HG03457 (cell line): ENCODE data around the gene PPAN.

Experiments
- ATAC-seq: cut with Tn5 transposase; IDR thresholded peaks from one replicate; pipeline ENCODE4 v1.9.1; 2021; ENCODE audit warnings: moderate number of reproducible peaks; ENCODE audit not compliant: unreplicated experiment

PPAN gene

DNA sequence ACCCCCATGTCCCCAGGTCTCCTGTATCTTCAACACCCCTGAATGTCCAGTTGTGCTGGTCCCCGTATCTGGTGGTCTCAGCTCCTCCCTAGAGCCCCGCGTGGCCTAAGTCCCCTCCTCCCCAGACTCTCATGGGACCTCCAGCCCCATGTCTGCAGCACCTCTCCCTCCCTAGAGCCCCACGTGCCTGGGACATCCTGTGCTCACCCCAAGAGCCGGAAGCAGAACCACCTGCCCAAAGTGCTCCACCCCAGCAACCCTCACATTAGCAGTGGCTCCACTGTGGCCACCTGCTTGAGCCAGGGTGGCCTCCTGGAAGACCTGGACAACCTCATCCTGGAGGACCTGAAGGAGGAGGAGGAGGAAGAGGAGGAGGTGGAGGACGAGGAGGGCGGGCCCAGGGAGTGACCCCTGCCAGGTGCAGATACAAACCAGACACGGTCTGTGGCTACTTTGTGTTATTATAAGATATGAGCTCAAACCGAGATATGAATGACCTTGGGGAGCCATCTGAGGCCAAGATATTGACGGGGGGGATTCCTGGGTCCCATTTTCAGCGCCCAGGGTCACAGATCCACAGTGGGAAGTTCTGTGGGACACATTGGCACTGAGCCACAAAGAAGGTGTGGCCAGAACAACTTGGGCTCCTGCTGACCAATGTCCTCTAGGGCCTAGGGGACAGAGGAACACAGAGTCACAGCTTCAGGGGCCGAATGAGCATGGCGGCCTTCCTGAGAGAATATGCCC lies 14.1 kb upstream of the PPAN start:
- no peak for ATAC-seq

DNA sequence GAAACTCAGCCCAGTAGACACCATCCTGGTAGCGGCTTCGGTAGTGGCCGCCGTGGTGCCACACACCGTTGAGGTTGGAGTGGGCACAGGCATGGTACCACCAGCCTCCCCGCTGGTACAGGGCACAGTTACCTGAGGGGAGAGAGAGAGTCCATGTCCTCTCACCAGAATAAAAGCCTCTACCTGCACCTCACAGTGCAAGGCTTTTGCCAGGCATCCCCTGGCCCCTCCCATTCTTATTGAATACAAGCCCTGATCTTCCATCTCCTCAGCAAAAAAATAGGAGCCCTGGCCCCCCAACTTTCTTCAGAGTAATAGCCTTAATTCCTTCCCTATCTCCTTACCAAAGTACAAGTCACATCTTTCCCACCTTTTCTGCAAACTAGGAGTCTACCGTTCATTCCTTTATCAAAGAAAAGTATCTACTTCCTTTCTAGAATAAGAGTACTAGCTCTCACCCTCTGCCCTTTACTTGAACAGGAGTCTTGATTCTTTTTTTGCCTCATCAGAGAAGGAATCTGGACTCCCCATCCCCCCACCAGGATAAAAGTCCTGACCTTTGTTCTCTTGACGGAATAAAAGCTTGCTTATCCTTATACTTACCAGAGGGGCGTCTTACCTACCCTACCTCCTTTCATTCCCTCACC lies 13.4 kb upstream of the PPAN start:
- no peak for ATAC-seq

DNA sequence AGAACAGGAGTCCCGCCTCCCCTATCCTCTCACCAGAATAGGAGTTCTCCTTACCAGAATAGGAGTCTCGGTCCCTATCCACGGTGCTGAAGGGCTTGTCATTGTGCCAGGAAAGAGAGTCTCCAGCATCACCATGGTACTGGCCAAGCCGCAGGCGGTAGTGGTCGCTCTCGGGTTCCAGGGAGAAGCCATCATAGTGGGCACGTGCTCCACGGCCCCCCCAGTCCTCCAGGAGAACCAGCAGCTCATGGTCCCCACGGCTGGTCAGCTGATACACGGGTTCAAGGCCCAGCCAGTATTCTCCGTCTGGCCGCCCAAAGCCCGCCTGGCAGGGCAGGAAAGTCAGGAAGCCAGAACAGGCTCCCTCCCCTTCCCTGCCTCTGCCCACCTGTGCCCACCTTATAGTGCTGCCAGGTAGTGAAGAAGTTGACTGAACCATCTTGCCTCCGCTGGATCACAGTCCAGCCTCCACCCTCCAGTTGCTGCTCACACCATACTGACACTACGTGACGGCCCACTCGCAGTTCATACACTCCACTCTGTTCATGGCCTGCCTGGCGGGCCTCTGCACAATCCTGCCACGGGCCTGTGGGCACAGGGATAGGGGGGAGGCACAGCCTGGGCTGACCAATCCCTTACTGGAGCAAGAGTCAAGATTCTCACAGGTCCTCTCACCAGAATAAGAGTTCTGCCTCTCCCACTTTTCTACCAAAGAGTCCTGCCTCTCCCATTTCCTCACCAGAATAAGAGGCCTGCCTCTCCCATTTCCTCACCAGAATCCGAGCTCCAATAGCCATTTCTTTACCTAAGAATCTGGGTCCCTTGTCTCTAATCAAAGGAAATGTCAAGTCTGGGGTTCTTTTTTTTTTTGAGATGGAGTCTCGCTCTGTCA lies 12.6 kb upstream of the PPAN start:
- ATAC-seq: no peak

DNA sequence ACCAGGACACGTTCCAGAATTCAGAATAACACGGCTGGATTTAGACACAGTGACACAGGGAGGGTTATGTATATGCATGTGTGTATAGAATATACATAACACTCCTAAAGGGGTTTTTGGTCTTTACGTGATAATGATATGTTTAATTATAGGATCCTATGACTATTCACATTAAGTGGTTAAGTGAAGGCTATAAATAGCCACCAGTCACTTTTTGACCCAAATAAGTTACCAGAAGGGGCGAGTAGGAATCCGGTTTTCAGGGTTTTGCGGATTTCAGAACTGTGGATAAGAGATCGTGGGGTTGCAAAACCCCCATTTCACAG lies 10.6 kb upstream of the PPAN start:
- ATAC-seq: no peak

DNA sequence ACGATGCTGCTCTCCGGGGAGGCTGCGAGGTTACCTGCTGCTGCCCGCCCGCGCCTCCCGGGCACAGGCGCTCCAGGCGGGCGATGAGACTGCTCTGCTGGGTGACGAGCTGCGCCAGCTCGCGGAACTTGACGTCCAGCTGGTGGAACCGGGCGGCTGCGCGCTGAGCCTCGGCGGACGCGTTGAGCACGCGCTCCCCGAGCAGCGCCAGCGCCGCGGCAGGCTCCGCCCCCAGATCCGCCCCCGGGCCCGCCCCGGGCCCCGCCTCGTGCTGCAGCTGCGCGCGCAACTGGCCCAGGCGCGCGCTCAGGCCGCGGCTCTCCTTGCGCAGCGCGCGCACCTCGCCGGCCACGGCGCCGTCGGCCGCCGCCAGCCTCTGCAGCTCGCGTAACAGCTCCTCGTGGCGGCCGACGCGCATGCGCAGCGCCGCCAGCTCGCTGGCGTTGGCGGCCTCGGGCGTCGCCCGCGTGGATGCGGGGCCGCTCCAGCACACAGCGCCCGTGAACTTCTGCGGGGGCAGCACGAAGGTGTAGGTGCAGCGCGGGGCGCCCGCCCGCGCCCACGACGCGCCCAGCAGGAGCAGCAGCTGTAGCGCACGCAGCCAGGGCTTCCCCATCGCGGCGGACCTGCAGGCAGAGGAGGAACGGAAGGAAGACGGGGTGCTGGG lies 10.1 kb upstream of the PPAN start:
- ATAC-seq: peak; percentile 39

DNA sequence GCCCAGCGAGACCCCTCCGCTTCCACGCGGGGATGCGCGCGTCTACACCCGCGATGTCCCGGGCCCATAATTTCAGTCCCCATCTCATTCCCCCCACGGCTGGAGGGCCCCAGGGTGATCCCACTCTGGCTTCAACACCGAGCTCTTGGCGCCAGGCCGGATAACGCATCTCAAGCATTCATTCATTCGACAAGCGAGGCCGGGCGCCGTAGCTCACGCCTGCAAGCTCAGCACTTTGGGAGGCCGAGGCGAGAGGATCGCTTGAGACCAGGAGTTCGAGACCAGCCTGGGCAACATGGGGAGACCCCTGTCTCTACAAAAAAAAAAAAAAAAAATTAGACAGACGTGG lies 9.6 kb upstream of the PPAN start:
- ATAC-seq: no peak

DNA sequence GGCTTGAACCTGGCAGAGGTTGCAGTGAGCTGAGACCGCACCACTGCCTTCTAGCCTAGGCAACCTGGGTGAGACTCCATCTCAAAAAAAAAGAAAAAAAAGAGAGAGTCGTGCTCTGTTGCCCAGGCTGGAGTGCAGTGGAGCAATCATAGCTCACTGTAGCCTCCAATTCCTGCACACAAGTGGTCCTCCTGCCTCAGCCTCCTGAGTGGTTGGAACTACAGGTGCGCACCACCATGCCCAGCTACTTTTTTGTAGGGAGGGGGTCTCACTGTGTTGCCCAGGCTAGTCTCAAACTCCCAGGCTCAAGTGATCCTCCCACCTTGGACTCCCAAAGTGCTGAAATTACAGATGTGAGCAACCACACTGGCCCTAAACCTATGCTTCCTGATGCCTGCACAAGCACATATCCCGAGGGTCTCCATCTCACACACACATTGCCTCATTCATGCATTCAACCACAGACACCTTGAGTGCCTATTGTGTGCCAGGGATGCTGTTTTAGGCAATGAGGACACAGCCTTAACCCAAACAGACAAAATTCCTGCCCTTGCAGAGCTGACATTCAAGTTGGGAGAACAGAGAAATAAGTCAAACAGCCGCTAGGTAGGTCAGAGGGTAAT lies 5.9 kb upstream of the PPAN start:
- ATAC-seq: no peak

DNA sequence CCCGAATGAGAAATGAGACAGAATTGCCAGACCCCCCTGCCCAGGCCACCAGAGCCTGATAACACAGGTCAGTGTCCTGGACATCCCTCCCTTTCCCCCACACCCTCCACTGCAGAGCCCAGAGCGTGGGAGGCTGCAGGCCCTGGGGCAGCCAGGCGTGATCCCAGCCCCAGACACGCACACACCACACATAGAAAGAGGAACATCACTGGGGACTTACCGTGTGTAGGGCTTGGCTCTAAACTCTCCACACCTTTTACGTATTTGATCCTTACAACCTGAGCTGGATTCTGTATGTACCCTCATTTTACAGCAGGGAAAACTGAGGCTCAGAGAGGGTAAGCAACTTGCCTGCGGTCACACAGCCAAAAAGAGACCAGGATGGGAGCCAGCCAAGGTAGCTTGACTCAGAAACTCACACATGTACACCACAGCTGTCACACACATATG lies 3.4 kb upstream of the PPAN start:
- no peak for ATAC-seq

DNA sequence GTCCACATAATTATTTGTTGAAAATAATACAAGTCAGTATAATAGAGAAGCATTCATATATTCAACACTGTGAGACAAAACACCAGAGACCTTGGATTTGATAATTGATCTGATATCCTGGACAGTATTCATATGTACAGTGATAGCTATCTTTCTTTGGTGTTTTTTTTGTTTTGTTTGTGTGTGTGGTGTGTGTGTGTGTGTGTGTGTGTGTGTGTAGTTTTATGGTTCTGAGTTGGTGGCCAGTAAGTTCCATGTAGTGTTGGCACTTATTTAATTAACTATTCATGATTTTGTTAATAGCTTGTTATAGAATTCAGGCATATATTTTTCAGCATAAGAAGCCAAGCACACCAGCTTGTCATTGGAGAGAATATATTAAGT lies 2.0 kb upstream of the PPAN start:
- ATAC-seq: no peak

DNA sequence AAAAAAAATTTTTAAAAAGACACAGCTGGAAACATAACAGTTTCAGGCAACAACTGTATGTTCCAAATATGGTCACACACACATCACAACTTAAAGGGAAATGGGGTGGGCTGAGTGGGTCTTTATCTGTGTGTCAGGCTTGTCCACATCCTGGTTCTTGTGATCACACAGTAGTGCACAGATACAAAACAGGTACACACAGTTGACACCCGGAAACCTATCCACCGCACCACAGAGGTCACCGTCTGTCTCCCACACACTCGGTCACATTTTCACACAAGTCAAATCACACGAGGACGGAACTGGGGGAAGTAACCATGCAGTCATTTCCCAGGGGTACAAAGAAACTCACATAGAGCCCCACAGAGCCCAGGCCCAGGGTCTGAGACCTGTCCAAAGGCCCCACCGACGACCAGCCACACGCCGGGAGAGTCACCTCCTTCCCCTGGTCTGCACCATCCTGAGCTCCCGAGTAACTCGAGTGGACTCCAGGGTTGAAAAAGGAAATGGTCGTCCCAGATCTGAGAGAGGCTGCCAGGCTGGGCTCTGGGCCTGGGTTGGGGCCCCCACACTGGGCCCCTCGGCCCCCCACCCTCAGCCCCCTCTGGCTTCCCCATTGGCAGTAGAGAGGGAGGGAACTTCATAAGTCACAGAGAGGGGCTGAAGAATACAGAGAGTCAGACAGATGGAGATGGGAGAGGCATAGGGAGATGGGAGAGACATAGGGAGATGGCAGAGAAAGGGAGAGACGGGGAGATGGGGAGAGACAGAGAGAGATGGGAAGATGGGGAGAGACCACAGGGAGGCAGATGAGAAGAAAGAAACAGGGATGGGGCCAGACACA lies 1.3 kb upstream of the PPAN start:
- ATAC-seq: peak; percentile 37

DNA sequence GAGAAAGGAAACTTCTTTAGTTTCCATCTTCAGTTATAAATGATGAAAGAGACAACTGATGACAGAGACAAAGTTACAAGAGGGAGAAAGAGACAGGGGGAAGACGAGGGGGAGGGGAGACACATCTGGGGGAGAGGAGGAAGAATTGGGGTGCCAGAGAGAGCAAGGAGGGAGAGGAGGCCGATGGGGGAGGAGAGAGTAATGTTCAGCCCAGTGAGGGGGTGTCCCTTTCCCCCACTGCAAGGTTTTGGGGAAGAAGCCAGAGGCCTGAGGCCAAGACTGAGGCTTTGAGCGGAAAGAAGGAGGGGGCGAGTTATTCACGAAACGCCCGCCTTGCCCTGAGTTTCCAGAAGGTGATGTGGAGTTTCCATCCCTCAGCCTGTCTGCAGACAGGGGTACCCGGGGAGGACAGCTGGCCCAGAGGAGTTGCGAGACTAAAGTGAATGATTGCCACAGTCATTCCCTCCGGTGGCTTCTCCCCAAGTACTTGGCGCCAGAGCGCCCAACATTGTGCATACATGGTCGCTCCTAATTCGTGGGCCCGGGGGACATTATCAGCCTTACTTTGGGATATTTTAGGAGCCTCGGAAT lies 558 bp upstream of the PPAN start:
- peak; percentile 20 for ATAC-seq

DNA sequence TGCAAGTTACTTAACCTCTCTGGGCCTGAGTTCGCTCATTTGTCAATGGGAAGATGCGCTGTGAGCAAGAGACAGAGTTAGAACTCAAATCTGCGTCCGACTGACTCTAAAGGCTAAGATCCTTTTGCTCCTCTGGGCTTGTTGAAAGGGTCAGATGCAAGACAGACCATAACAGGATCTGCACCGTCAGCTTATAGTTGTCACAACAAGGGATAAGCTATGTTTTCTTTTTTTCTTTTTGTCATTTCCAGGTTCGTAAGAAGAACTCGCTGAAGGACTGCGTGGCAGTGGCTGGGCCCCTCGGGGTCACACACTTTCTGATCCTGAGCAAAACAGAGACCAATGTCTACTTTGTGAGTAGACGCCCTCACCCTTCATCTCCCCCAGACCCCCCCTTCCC lies 1.1 kb downstream of the PPAN start:
- ATAC-seq: no peak

DNA sequence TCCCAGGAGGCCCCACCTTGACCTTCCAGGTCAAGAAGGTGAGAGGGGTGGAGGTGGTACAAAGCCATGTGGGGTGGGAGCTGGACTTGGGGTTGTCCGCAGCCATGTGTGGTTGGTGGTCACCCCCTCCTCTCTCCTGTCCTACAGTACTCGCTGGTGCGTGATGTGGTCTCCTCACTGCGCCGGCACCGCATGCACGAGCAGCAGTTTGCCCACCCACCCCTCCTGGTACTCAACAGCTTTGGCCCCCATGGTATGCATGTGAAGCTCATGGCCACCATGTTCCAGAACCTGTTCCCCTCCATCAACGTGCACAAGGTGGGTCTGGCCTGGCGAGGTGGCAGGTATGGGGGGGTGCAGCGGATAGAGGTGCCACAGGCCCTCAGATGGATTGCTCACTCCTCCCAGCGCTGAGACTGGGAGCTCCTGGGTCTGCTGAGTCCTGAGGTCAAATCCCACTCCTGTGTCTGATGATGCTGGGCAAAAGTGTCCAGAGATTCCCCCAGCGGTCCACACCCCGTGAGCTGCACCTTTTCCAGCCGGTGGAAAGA lies 1.7 kb downstream of the PPAN start:
- ATAC-seq: no peak

DNA sequence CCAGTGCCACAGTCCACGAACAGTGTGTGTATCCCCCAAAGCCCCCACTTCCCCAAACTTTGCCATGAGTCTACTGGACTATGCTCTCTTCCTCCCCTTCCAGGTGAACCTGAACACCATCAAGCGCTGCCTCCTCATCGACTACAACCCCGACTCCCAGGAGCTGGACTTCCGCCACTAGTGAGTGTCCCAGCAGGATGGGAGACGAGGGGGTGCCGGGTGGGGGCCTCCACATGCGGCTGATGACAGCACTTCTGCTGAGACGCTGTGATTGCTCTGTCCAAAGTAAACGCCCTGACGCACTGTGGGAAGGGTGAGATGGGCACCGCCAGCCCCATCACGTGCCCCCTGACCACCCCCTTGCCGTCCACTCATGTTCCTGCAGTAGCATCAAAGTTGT lies 3.4 kb downstream of the PPAN start:
- ATAC-seq: no peak

DNA sequence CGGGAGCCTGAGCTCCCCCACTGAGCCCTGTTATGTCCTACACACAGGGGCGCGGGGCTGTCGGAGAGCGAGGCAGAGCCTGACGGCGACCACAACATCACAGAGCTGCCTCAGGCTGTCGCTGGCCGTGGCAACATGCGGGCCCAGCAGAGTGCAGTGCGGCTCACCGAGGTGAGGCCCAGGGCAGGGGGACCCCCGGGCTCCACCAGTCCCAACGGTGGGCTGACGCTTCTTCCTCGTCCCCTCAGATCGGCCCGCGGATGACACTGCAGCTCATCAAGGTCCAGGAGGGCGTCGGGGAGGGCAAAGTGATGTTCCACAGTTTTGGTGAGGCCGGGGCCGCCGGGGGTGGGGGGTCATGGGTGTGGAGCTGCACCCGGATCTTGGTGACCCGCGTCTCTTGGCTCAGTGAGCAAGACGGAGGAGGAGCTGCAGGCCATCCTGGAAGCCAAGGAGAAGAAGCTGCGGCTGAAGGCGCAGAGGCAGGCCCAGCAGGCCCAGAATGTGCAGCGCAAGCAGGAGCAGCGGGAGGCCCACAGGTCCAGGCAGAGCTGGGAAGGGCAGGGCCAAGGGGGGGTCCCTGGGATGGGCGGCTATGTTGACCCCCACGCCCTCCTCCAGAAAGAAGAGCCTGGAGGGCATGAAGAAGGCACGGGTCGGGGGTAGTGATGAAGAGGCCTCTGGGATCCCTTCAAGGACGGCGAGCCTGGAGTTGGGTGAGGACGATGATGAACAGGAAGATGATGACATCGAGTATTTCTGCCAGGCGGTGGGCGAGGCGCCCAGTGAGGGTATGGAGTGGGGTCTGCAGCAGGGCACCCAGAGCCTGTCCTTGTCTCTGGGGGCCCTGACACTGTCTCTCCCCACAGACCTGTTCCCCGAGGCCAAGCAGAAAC lies 4.2 kb downstream of the PPAN start:
- no peak for ATAC-seq

DNA sequence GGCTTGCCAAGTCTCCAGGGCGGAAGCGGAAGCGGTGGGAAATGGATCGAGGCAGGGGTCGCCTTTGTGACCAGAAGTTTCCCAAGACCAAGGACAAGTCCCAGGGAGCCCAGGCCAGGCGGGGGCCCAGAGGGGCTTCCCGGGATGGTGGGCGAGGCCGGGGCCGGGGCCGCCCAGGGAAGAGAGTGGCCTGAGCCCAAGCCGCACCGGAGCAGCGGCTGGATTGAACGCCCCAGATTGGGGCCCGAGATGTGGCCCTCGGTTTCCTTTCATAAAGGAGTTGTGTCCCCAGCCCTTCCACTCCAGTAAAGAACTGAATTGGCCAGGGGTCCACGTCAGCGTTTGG lies 4.8 kb downstream of the PPAN start:
- no peak for ATAC-seq

DNA sequence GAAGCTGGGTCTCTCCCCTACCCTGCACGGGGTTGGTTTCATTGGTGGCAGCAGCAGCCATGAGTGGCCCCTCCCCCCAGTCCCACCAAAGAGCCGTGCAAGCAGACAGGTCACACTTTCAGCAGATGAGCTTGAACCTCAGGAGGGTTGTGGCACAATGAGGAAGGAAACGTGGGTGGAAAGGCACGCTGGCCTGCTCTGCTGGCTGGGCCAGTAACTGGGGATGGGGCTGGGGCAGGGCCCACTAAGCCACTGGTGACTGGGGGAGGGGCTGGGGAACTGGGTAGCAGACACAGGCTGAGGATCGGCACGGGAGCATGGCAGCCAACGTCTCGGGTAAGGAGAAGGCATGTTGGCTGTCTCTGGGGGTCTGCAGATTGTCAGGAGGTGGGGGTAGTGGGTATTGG lies 5.2 kb downstream of the PPAN start, which contains the start of gene P2RY11:
Gene P2RY11 (plus strand): TSS at position 289 of the 407 bp plus-strand sequence. CDS start 29 bp downstream, at position 318.
- ATAC-seq: no peak

DNA sequence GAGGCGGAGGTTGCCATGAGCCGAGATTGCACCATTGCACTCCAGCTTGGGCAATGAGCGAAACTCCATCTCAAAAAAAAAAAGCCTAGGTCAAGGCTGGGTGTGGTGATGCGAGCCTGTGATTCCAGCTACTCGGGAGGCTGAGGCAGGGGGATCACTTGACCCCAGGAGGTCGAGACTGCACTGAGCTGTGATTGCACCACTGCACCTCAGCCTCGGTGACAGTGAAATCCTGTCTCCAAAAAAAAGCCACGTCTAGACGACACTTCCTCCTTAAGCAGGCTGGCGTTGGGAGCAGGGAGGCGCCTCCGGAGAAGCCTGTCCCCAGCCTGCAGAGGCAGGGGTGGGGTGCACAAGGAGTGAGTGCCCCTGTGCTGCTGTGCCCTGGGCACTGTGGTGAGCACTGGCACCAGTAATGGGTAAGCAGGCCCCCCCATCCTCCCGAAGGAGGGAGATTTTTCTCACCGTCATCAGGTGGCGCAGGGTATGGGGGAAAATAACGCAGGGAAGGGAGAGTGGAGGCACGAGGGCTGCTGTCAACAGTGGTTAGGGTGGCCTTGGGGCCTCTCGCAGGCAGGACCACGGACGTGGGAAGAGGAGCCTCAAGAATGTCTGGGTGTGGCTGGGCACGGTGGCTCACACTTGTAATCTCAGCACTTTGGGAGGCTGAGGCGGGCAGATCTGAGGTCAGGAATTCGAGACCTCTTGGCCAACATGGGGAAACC lies 6.0 kb downstream of the PPAN start:
- no peak for ATAC-seq
